Thyroid gland (tissue), 4 donors: ENCODE results near the gene DUSP7. TPM values are rescaled to one million over a fixed set of nuclear protein-coding genes. Genes with fewer than 3 reads are reported as not detected.

Experiments used
- DNase-seq, 2 donors: peaks; one replicate each; pipeline ENCODE4 v3.0.0-alpha.2; 2019
- H3K27ac ChIP-seq, 3 donors: fragments of 200-600 bp; sonication (generic); 1 replicate in 2 of 3; 2 replicates in 1 of 3; pipeline ENCODE4 v1.5.1; 2016 to 2019; ENCODE audit warnings: mild to moderate bottlenecking in 1 of 3, moderate library complexity in 1 of 3
- H3K27me3 ChIP-seq: fragments of 200-600 bp; sonication (generic); one replicate; pipeline ENCODE4 v1.5.1; 2019
- H3K36me3 ChIP-seq, 2 donors: fragments of 200-600 bp; sonication (generic); one replicate each; pipeline ENCODE4 v1.5.1; 2016 to 2019
- H3K4me1 ChIP-seq, 2 donors: fragments of 200-600 bp; sonication (generic); one replicate each; pipeline ENCODE4 v1.5.1; 2017 to 2019
- H3K4me3 ChIP-seq, 3 donors: fragments of 200-600 bp; sonication (generic); replicated peaks in 1 of 3; 1 replicate in 2 of 3; 2 replicates in 1 of 3; pipeline ENCODE4 v1.5.1; 2016; ENCODE audit warnings: mild to moderate bottlenecking in 1 of 3
- H3K9me3 ChIP-seq: fragments of 200-600 bp; sonication (generic); one replicate; pipeline ENCODE4 v1.5.1; 2017
- POLR2A ChIP-seq, 2 donors: fragments of 450-650 bp; IDR thresholded peaks; one replicate each; pipeline ENCODE4 v1.6.1; 2017; ENCODE audit warnings: antibody characterized with exemption in 2 of 2, mild to moderate bottlenecking in 2 of 2, moderate library complexity in 1 of 2
- WGBS, 2 donors: methylation state at CpG; one replicate each; pipeline ENCODE4 v1.1.5; 2017; 5-methylcytosine and 5-hydroxymethylcytosine counted together
- intact Hi-C: fragments of 100-400 bp; cut with DNase I; formaldehyde crosslinking; loops from one replicate; pipeline ENCODE4 v1.15.1; 2023
- total RNA-seq, 4 donors: library from RNA; depleted of rRNA; stranded (reverse); fragments of >200 nt; gene quantifications; one replicate each; pipeline ENCODE4 v1.2.3, GENCODE V29; 2016
- TF ChIP-seq, protein P1 (sequence below), 6 experiments: fragments of 200-600 bp in 3 of 6; fragments of 450-650 bp in 3 of 6; sonication (generic) in 3 of 6; IDR thresholded peaks; one replicate each; pipeline ENCODE4 v1.5.1; 2016 to 2019; ENCODE audit warnings: antibody characterized with exemption in 6 of 6, mild to moderate bottlenecking in 2 of 6, inconsistent platforms in 1 of 6, moderate library complexity in 1 of 6

DUSP7 gene
- total RNA-seq, 4 donors from 2014 or later = 6.9 to 10.6 (median 10.4) TPM

DNA sequence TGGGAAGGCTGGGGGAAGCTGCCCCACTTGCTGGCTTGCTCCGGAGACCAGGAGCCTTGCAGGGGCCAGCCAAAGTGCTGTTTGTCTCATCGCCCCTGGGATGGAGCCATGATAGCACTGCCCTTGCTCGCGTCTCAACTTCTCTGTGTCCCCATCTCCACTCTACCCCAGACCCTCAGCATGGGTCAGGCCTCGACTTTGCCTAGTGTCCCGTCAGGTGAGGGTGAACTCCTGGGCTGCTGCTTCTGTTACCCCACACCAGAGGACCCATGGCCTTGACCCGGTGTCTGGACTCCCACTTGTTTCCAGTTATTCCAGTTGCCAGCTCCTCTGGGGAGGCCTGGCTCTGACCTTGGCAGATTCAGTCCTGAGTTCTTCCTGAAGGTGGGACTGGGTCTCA, 36.5 kb upstream of the DUSP7 start:
- no peak overlapping the region for H3K27ac ChIP-seq
- no peak overlapping the region for H3K4me3 ChIP-seq
- no peak for DNase-seq
- no peaks in the 10 kb centered on the region for H3K36me3 ChIP-seq
- TF ChIP-seq POLR2A (IDR thresholded peaks at IDR 0.05) = no peak
- TF ChIP-seq, protein P1, sequence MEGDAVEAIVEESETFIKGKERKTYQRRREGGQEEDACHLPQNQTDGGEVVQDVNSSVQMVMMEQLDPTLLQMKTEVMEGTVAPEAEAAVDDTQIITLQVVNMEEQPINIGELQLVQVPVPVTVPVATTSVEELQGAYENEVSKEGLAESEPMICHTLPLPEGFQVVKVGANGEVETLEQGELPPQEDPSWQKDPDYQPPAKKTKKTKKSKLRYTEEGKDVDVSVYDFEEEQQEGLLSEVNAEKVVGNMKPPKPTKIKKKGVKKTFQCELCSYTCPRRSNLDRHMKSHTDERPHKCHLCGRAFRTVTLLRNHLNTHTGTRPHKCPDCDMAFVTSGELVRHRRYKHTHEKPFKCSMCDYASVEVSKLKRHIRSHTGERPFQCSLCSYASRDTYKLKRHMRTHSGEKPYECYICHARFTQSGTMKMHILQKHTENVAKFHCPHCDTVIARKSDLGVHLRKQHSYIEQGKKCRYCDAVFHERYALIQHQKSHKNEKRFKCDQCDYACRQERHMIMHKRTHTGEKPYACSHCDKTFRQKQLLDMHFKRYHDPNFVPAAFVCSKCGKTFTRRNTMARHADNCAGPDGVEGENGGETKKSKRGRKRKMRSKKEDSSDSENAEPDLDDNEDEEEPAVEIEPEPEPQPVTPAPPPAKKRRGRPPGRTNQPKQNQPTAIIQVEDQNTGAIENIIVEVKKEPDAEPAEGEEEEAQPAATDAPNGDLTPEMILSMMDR (IDR thresholded peaks at IDR 0.05) = no peak
- no peaks in the 10 kb centered on the region for H3K9me3 ChIP-seq
- H3K4me1 ChIP-seq = peaks cover 23 to 58% of the 10 kb centered on the region in 2 donors
- no peaks in the 10 kb centered on the region for H3K27me3 ChIP-seq
- 88 to 98% methylated on average over 7 of the region's 7 CpGs for WGBS, 2 donors
- intact Hi-C loops = no loop called here

DNA sequence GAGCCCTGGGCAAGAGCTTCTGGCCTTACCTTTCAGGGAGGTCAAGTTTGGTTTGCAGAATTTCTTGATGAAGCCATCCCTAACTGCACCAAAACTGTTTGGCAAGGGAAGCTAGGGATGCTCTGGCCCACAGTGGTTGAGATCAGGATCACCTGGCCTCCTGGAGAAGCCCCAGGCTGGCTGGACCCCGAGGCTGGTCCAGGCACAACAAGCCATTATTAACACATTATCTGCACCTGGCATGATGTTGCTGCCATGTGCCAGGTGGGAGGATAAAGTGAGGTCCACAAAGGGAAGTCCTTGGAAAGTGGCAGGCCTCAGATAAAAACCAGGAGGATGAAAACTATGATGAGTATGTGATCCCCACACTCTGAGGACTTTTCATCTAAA, 35.9 kb upstream of the DUSP7 start:
- Histone ChIP-seq H3K27me3 (no peaks in the 10 kb centered on the region), H3K27ac (peak overlapping the region in 1 of 3 donors; percentile 89), H3K4me1 (peaks cover 23 to 64% of the 10 kb centered on the region in 2 donors), H3K9me3 (no peaks in the 10 kb centered on the region), H3K4me3 (no peak overlapping the region), H3K36me3 (no peaks in the 10 kb centered on the region)
- TF ChIP-seq POLR2A (IDR thresholded peaks at IDR 0.05) = no peak
- TF ChIP-seq, protein P1 (IDR thresholded peaks at IDR 0.05) = no peak
- 90 to 92% methylated on average over 1 of the region's 1 CpG for WGBS, 2 donors
- intact Hi-C loops = no loop called here
- DNase-seq = no peak

DNA sequence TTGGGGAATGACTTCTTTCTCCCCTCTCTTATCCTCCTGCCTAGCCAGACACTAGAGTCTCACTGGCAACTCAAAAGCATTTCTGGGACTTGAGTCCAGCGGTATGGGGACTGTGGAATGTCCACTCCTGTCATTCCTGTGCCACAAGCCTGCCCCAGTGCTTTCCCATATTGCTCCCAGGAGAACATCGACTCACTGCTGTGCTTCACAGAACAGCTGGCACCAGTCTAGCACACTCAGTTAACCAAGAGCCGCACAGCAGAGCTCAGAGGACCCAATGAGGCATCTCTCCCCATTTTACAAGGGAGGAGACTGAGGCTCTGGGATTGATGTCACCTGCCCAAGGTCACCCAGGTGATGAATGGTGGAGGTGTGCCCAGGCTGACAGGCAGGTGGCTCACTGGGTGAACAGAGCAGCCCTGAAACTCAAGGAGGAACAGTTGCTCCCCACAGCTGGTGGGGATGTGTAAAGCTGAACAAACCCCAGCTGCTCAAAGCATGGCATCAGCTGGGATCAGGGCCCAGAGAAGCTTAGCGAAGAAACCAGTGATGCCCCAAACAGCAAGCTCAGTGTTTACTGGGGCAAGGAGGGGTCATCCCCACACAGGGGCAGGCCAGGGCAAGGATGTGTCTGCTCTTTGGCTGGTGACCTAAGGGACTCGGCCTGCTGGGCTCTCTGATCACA, 35.4 kb upstream of the DUSP7 start:
- Histone ChIP-seq H3K4me3 (no peak overlapping the region), H3K27me3 (no peaks in the 10 kb centered on the region), H3K4me1 (peaks cover 23 to 68% of the 10 kb centered on the region in 2 donors), H3K27ac (peak overlapping the region in 2 of 3 donors; percentile 89 to 90), H3K9me3 (no peaks in the 10 kb centered on the region), H3K36me3 (no peaks in the 10 kb centered on the region)
- intact Hi-C loops = no loop called here
- DNase-seq = peak; percentile 62 to 70
- WGBS, 2 donors = 56 to 74% methylated on average over 4 of the region's 5 CpGs
- TF ChIP-seq, protein P1 (IDR thresholded peaks at IDR 0.05) = no peak
- TF ChIP-seq POLR2A (IDR thresholded peaks at IDR 0.05) = no peak

DNA sequence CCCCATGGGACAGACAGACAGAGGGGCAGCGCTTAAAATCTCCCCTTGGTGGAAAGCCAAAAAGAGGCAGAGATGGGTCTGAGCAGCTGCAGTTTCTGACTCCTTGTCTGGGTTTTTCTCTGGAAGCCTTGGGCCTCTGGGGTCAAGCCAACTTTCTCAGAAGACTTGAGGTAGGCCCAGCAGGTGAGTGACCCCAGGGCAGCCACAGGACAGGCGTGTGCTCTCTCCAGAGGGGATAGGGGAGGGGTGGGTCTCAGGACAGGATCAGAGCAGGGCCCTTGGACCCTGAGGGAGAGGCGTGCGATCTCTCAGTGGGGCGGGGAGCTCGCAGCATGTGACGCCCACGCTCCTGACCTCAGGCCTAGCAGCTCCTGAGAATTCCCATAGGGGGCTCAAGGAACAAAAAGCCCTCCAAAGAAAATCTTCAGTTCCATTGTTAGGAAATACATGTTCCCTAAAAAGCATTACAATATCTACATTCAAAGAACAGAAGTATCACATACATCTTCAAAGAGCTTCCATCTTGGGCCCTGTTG, 34.6 kb upstream of the DUSP7 start:
- H3K27ac ChIP-seq = peak overlapping the region; percentile 82 to 90 (median 89)
- no peaks in the 10 kb centered on the region for H3K27me3 ChIP-seq
- intact Hi-C loops = no loop called here
- 83 to 90% methylated on average over 7 to 8 of the region's 8 CpGs for WGBS, 2 donors
- H3K4me3 ChIP-seq = no peak overlapping the region
- no peaks in the 10 kb centered on the region for H3K36me3 ChIP-seq
- DNase-seq = no peak
- no peaks in the 10 kb centered on the region for H3K9me3 ChIP-seq
- H3K4me1 ChIP-seq = peaks cover 23 to 66% of the 10 kb centered on the region in 2 donors
- TF ChIP-seq POLR2A (IDR thresholded peaks at IDR 0.05) = no peak
- TF ChIP-seq, protein P1 (IDR thresholded peaks at IDR 0.05) = no peak
